Mammary epithelial cell (primary cell): Measurements from ENCODE around the gene LOXL1.

Experiments
- EZH2 ChIP-seq: IDR thresholded peaks from 2 replicates; pipeline ENCODE4 v1.6.1; 2012; ENCODE audit warnings: low read length, inconsistent platforms, borderline replicate concordance
- TF ChIP-seq, protein P1 (sequence below), 2 donors: IDR thresholded peaks in 1 of 2; conservative IDR thresholded peaks in 1 of 2; 2 replicates each; pipeline ENCODE4 v1.5.1; 2011 to 2012; ENCODE audit warnings: inconsistent platforms in 2 of 2, low read length in 2 of 2, mild to moderate bottlenecking in 2 of 2, control low read depth in 1 of 2, low read depth in 1 of 2; ENCODE audit not compliant: insufficient read depth in 1 of 2; ENCODE audit errors: extremely low read depth in 1 of 2

DNA sequence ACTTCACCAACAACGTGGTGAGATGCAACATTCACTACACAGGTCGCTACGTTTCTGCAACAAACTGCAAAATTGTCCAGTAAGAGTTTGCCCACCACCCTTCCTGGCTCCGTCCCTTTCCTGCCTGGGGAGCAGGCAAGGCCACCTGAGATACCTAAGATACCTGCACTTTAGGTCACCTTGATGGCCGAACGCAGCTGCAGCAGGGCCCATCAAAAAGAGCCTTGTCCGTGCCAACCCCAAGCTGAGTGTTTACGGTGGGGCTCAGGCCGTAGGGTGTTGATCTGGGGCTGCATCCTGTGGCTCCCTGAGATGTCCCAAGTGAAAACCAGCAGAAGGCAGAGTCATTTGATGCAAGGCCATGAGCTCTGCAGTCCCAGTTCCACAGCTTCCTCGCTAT, 23.2 kb downstream of the LOXL1 start:
- TF ChIP-seq, protein P1, sequence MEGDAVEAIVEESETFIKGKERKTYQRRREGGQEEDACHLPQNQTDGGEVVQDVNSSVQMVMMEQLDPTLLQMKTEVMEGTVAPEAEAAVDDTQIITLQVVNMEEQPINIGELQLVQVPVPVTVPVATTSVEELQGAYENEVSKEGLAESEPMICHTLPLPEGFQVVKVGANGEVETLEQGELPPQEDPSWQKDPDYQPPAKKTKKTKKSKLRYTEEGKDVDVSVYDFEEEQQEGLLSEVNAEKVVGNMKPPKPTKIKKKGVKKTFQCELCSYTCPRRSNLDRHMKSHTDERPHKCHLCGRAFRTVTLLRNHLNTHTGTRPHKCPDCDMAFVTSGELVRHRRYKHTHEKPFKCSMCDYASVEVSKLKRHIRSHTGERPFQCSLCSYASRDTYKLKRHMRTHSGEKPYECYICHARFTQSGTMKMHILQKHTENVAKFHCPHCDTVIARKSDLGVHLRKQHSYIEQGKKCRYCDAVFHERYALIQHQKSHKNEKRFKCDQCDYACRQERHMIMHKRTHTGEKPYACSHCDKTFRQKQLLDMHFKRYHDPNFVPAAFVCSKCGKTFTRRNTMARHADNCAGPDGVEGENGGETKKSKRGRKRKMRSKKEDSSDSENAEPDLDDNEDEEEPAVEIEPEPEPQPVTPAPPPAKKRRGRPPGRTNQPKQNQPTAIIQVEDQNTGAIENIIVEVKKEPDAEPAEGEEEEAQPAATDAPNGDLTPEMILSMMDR (conservative IDR thresholded peaks at IDR 0.05 in 1 of 2, IDR thresholded peaks at IDR 0.05 in 1 of 2; ENCODE audit: extremely low read depth in 1 of 2, insufficient read depth in 1 of 2, low read depth in 1 of 2, low read length in 2 of 2): no peak
- TF ChIP-seq EZH2: no peak
